GM19239 (cell line): ENCODE results near the gene ANKRD10.

Source experiments
- DNase-seq: peaks from one replicate; pipeline ENCODE4 v3.0.0; 2011; ENCODE audit warnings: low spot score; ENCODE audit not compliant: insufficient read length
- FAIRE-seq: peaks from 2 replicates; lab custom pipeline; 2011; peaks lifted over from hg19 to GRCh38; lab: Jason Lieb, UNC

Gene ANKRD10

DNA sequence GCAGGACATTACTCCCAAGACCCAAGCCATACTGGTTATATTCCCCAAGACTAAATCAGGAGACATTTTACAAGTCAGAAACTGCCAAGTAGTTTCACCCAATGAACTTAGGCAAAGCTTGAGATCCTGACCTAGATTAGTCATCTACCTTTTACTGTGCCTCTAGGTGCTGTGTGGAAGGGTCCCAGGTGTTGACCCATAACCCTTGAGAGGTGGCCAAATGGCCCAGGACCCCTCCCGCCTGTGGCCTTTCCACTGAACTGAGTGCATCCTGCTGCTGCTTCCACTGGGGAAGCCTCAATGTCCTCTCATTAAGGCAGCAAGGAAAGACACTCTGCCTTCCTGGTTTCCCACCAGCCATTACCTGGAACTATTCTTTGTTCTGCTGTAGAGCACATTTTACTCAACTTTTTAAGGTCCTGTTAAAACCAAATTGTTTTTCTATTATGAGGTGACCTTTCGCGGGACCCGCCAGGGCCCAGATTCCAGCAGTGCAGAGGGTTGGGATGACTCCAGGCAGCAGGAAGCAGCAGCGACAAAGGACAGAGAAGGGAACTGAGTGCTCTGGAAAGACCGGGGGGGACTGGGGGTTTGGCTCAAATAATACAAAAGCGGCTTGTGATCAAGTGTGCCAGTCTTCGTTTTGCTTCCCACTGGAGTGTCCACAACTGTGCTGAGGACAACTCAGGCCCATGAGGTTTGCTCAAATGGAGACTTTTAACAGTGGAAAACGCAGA, 27.1 kb downstream of the ANKRD10 start:
- DNase-seq, result no peak
- FAIRE-seq, result no peak

DNA sequence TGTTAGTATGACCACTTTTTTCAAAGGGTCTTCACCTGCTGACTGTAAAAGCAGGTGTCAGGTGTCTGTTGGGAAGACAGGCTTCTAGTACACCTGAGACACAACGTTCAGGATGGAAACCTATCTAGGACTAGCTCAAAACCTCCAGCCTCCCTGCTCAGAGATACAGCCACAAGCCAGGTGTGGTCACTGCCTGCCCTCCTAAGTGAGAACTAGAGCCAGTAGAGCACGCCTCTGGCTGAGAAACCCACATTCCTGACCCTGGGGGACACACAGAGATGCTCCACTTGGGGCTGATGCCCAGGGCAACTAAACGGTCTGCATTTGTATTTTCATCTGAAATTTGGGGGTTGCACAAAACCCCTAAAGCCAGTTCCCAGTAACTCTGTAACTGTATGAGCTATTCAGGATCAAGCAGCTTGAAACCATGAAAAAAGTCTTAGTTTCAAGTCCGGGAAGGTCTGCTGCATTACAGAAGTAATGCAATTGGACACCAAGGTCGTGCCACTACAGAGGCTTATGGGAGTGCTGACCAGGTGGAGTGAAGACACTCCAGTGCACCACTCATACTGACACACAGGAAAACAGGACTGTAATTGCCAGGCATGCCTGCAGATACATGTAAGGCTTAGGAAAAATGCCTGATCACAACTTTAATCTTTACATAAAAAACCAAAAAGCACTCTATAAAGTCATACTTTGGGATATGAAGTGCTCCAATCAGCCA, 27.8 kb downstream of the ANKRD10 start:
- no peak for DNase-seq
- FAIRE-seq, result no peak

DNA sequence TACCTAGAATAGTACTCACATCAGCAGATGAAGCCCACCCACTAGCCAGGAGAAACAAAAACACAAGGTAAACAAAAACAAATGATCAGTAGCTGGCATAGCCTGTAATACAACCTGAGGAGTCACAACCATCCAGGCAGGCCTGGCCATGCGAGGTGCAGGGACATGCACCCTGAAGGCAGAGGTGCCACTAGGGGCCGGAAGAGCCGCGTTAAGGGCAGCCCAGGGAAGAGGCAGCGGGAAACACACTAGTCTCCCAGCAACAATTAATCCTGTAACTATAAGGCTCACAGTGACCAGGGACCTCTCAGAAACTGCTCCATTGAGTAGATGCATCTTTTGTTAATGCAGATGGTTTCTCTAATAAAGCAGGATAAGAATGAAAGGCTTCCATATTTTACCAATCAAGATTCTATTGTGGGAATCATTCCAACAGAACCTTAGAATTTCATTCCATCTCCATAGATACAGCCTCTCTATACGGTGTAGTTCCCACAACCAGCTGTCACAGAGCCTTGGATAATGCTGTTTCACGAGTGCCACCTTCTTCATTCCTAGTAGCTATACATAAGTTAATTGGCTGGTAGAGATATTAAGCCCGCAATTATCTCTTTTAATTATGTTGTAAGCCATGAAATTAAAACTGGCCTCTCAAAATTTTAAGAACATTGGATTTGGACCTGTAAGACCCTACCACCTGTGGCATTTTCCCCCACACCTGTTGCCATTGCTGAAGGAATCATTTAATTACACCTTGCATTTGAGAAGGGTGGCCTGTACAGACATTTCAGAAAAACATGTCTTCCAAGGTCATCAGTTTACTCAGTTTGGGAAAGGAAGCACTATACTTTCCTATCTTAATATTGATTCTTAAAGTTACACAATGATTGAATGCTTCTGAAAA, 28.7 kb downstream of the ANKRD10 start:
- DNase-seq (no peak), FAIRE-seq (no peak)

DNA sequence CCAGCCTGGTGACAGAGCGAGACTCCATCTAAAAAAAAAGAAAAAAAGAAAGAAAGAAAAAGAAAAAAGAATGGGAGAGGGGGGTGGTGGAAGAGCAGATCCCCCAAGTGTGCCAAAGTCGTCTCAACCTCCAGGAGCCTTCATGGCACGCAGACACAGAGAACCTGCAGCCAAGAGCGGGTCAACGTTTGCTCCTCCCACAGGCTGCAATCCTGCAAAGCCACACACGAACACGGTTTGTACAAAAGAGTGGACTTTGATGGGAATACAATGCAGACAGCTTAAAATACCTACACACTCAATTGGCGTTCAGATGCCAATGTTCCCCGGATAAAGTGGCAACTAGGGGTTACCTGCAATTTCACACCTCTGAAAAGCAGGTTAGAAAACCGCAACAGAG, 29.4 kb downstream of the ANKRD10 start:
- no peak for DNase-seq
- FAIRE-seq, result no peak

DNA sequence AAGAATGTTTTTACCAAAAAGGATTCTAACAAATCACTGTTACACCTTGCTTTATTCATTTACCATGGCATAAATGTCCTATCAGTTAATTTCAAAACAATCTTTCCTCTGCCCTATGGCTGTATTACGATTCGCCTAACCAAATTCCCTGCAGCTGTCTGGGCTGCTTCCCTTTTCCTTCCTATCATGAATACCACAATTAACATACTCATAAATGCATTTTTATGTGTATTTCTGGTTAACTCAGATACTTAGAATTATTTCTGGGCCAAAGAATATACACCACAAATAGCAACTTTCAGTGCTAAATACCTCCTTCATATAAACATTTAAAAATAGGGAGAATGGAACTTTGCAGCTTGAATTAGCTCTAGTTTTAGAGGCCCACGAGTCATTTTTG, 30.4 kb downstream of the ANKRD10 start:
- no peak for FAIRE-seq

DNA sequence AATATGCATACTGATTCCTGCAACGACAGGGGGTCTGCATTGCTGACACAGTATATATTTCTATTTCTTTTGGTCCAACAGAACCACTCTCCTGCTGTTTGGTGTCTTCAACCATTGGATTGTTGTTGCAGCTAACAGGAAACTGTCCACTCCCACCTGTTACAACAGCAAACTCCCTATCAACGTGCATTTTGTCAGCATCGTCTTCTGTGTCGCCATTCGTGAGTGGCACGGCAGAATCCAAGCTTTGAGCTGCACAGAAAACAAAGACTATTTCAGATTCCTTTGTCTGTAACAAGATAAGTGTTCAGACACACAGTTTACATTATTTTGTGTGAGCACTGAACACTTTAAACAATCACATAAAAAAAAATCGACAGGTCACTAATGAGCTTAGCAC, 31.3 kb downstream of the ANKRD10 start:
- no peak for FAIRE-seq

More for the DNA sequence above, 30.4 kb downstream of the ANKRD10 start:
- DNase-seq, result no peak

DNA sequence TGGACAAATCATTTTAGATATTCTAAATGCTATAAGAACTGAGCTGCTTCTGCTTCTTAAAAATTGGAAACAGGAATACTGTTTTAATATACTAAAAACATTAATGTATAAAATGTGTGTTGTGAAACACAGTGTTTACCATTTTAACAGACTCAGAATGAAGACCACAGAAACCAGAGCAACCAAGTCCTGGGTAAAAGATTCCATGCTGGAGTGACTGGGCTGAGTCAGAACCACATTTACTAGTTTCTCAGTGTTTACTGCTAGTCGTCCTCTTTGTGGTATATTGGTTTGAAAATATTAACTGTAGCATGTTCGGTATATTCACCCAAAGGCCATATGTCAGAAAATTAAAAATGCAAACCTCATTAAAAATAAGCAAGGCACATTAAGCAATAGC, 31.9 kb downstream of the ANKRD10 start:
- no peak for DNase-seq
- peak; percentile 31 for FAIRE-seq

More for the DNA sequence above, 31.3 kb downstream of the ANKRD10 start:
- DNase-seq, result no peak

DNA sequence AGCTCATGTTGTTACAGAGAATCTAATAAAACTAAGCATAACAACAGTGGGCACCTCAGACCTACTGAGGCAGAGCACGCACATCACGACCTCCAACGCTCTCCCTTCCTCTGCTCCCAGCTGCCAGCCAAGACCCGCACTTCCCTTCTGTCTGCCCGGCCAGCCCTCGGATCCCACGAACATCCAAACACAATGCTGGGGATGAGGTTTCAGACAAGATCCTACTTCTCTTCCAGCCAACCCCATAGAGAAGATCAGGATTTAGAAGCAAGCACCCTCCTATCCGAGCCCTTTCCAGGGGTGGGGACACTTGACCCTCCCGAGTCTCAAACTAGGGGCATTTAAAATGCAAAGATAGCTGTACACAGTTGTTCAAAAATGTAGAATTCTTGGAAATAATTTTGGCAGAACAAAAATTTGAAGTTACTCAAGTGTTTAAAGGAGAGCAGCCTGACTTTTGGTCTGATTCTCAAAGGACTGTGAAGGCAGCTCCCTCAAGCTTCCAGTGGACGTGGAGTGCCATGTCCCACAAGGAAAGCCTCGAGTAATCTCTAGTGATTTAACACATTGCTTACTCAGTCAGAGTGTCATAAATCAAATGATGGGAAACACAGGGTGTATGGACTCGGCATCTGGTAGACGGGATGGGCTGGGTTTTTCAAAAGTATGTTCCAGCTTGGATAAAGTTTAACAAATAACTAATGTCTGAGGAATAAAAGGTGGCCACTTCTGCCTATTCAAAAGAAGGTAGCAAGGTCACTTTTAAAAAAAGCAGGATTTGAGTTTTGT, 32.8 kb downstream of the ANKRD10 start:
- no peak for DNase-seq
- FAIRE-seq, result no peak

DNA sequence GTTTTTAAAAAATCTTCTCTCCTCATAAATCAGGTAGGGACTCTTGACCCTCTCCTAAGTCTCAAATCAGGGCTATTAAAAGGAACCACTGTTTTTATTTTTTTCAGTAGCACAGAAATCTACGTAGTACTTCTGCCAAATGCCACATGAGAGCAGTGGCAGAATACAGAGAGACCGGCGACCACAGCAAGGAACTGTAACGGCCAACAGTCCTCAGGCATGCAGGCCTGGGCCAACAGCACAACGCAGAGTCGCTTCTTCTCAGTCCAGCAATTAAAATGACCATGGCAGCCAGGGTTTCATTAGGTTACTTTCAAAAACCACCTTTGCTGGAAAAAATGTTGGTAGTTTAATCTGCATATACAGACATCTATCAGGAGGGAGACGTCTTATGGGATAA, 34.2 kb downstream of the ANKRD10 start:
- FAIRE-seq (no peak), DNase-seq (no peak)

DNA sequence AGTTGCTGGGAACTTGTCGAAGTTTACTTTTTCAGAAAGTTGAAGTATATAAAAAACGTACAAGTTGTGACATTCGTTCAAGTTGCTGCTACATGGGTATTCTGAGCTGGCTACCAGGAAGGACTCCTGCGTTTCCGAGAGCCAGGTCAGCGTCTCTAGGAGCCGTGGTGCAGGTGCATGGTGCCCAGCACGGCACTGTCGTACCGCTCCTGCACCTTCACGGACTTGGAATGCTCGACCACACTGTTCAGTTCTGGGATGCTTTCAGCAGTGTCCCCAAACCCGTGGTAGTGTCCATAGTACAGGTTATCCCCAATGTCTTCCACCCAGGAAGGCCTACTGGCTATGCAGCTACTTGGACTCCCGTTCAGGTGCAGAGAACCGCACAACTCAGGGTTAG, 35.4 kb downstream of the ANKRD10 start:
- FAIRE-seq (no peak), DNase-seq (no peak)

DNA sequence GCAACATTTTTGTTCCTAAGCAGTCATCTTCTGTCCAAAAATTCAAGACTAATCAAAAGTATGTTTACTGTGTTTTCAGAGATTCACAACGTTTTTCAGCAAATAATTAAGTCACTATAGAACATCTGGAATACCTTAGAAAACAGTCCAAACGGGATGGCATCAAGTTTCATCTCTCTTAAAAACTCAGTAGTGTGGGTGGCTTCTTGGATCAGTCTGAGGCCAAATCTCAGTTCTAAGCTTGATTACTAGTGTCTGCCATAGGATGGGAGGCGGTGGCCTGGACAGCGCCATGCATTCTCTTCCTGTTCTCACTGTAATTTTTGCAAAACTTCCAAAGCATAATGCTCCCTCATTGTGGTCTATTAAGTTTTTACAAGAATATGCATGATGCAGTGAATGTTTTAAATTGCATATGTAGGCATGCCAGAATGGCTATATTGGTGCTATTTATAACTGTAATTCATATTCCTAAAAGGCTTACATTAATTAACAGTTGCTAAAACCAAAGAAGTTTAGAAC, 37.1 kb downstream of the ANKRD10 start:
- no peak for DNase-seq
- no peak for FAIRE-seq

DNA sequence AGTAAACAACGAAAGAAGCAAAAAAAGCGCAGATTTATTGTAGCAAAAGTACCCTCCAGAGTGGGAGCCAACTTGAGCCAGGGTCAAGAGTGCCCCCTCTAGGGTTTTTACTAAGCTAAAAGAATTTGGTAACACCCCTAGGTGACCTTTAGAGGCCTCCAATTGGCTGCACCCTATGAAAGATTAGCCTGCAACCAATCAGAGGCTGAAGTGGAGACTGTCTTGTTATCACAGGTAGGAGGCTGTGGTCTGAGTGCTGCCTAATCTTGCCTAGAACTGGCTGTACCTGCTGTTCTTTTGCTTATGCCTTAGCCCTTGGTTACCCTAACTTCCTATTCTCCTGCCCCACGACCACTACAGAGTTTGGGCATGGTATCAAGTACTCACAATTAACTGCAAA, 38.3 kb downstream of the ANKRD10 start:
- FAIRE-seq (no peak), DNase-seq (no peak)

DNA sequence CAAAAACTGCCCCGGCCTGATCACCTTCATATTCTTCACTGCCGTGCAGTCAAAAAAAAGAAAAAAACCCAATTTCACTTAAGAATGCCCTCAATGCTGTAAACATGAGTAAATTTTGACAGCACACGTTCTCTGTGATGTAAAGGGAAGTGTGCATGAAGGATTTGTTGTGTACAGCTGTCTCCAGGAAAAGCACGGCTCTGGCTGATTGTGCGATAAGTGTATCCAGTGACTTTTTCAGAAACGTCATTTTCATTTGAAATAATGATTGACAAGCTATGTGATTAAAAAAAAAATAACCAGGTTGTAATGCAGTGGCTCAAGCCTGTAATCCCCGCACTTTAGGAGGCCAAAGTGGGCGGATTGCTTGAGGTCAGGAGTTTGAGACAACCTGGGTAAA, 39.6 kb downstream of the ANKRD10 start:
- DNase-seq (no peak), FAIRE-seq (no peak)

DNA sequence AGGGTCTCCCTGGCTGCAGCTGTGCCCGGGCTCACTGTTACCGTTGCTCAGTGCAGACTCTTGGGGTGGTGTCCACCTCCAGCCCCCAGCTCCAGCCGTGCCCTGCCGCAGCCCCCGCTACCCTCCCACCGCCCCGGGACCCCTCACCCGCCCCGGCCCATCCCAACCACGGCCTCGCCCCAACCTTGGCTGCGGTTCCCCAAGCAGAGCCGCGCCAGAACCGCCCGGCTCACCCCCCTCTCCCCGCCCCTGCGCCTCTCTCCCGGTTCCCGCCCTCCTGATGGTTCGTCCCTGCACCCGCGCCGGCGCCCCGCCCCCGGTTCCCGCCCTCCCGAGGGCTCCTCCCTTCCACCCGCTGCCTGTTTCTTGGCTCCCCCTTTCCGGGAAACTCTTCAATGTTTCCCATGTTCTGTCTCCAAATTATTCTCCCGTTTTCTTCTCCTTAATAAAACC, 40.3 kb downstream of the ANKRD10 start:
- DNase-seq, result peak; percentile 50
- peak; percentile 60 for FAIRE-seq

DNA sequence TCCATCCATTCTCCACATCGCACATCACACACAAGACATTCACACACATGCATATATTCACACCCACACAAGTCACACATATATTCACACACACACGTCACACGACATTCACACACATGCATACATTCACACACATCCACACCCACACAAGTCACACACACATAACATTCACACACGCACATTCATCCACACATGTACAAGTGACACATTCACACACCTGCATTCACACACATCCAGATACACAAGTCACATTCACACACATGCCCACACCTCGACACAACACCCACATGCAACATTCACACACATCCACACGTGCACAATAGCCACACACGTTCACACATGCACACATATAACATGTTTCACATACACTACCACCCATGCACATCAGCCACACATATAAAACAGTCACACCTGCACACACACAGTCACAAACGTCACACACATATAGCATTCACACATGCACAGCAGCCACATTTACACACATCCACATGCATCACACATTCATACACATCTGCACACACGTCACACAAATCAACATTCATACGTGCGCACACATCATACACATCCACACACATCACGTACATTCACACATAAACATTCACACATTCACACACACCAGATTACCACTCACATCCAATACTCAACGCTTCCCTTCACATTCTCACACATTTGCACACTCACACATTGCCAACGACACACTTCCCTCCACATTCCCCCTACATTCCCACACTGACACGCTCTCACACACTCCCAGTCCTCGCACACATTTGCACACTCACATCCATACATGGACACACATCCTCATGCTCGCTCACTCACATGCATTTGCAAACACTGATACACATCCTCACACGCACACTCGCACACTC, 41.0 kb downstream of the ANKRD10 start:
- FAIRE-seq (no peak), DNase-seq (no peak)

DNA sequence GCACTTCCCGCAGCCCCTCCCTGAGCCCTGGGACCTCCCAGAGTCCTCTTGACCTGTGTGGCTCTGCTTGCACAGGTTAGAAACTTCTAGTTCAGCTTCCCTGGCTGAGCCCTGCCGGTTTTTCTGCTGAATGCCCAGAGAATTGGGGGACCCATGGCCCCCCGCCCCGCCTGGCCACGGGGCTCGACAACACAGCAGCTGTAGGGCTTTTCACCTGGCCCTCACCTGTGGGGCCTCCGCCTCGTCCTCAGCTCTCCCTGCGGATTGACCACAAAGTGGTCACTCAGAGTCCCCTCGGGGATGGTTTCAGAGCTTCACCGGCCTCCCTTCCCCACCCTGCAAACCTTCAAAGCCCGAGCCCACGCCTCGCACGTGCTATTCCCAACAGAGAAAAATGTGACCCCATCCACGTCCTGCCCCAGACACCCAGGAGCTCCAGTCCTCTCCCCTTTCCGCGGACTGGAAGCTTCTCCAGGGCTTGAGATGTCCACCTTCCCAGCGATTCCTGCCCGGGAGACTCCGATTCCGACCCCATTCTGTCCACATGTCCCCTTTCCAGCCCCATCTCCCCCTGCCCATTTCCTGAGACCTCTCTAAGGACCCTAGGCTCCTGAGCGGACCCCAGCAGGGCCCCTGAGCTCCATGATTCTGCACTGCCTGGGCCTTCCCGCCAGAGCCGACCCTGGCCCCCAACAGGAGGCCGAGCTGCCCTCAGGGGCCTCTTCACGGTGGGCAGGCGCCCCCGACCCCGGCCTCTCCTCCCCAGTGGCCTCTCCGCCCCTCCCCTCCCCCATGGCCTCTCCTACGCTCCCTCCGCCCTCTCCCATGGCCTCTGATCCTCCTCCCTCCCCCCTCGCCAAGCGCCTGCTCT, 41.9 kb downstream of the ANKRD10 start:
- FAIRE-seq (no peak), DNase-seq (no peak)

DNA sequence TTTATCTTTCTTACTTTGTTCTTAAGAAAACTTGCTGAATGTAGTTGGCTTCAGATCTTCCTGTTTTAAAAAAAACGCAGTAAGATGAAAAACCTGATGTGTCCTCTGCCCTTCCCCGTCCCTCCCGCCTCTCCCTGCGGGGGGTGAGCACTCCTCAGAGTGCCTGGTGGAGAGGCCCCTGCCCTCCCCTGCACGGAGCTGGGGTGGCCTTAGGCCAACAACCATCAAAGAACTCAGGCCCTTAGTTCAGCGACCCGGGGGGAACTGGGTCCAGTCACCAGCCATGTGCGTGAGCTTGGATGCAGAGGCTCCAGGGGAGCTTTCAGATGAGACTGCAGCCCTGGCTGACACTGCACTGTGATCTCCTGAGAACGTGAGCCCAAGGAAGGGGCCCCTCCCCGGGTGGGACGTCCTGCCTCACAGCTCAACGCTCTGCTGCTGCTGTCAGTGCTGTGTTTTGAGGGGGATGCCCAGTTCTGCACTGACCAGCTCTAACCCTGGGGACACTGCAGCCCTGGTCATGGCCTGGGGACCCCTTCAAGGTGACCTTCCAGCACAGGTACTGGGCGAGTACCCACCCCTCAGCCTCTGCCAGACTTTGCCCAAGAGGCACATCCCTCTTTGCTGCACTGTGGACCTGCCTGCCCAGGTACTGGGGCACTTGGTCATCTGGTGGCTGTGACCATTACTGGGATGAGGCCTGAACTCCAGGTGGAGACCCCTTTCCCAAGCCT, 42.7 kb downstream of the ANKRD10 start:
- no peak for FAIRE-seq
- DNase-seq, result no peak
